ENCODE measurements around the gene PIGV. TPM values are rescaled to one million over a fixed set of nuclear protein-coding genes. Genes with fewer than 3 reads are reported as not detected.
A peak's percentile ranks its signal among the peaks of the same experiment; 100 is the strongest.
"Not testable (repeated sequence)": the region's sequence is repeated elsewhere in the genome, so short reads cannot be mapped to it uniquely, and the experiment has no call there.

Gene PIGV
- total and polyA plus RNA-seq, 4 donors: 9.2 to 15.6 (median 11.5) TPM

DNA sequence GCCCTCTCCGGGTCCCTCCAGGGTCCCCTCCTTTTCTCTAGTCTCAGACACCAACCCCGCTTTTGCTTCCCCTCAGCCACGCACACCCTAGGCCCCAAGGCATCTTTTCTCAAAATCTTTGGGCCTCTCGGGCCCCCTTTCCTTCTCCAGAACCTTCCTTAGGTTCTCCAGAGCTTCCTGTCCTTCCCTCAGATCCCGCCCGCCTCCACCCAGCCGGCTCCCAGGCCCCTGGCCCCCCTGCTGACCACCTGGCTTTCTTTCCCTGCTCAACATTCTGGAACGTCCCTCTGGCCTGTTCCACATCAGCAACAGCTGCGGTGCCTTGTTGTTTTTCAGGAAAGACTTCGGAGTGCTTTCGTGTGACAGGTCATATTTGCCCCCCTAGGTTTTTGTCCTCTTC is 39.9 kb downstream of the PIGV start:
- H3K4me1 ChIP-seq (ENCODE audit: control insufficient read depth, insufficient read depth, low read length): peaks cover 23% of the 10 kb centered on the region
- H3K9me3 ChIP-seq (ENCODE audit: control insufficient read depth, insufficient read depth, low read length): no peaks in the 10 kb centered on the region
- H3K27ac ChIP-seq (ENCODE audit: low read depth, low read length): no peak overlapping the region
- peaks cover 25% of the 10 kb centered on the region for H3K36me3 ChIP-seq (ENCODE audit: control insufficient read depth, insufficient read depth, low read length)
- no peak for DNase-seq (ENCODE audit: low read depth in 4 of 6, low spot score in 6 of 6)
- peak overlapping the region; percentile 65 for H3K4me3 ChIP-seq (ENCODE audit: low read depth, low read length)
- no peaks in the 10 kb centered on the region for H3K27me3 ChIP-seq (ENCODE audit: control insufficient read depth, insufficient read depth, low read length)
- 13% methylated on average over 10 of the region's 11 CpGs for WGBS (ENCODE audit: insufficient coverage)

DNA sequence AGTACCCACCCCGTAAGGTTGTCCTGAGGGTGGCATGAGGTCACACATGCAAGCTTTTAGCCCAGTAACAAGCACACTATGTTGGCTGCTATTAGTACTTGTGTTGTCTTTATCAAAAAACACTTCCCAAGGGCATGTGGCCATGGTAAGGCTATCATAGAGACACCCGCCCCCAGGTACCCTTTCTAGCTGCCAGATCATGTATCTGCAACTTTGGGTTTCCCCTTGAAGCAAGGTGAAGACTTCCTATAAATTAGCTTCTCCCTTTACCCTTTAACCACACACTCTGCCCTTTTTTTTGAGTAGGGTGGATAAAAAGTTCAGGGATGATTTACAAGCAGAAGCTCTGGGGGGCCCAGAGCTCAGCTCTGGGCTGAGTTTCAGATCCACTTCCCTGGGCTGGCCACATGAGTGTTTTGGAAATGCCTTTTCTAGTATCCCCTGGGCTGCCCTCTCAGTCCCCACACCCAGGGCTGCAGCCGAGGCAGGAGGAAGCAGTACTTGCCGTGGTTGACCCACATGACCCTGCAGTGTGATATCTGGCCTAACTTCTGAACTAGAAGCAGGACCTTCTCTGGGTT is 40.8 kb downstream of the PIGV start:
- H3K27ac ChIP-seq (ENCODE audit: low read depth, low read length): no peak overlapping the region
- DNase-seq (ENCODE audit: low read depth in 4 of 6, low spot score in 6 of 6): no peak
- whole genome bisulfite sequencing (ENCODE audit: insufficient coverage): 55% methylated on average over 2 of the region's 4 CpGs
- peaks cover 23% of the 10 kb centered on the region for H3K4me1 ChIP-seq (ENCODE audit: control insufficient read depth, insufficient read depth, low read length)
- H3K36me3 ChIP-seq (ENCODE audit: control insufficient read depth, insufficient read depth, low read length): peaks cover 33% of the 10 kb centered on the region
- no peaks in the 10 kb centered on the region for H3K9me3 ChIP-seq (ENCODE audit: control insufficient read depth, insufficient read depth, low read length)
- H3K4me3 ChIP-seq (ENCODE audit: low read depth, low read length): no peak overlapping the region
- H3K27me3 ChIP-seq (ENCODE audit: control insufficient read depth, insufficient read depth, low read length): no peaks in the 10 kb centered on the region

DNA sequence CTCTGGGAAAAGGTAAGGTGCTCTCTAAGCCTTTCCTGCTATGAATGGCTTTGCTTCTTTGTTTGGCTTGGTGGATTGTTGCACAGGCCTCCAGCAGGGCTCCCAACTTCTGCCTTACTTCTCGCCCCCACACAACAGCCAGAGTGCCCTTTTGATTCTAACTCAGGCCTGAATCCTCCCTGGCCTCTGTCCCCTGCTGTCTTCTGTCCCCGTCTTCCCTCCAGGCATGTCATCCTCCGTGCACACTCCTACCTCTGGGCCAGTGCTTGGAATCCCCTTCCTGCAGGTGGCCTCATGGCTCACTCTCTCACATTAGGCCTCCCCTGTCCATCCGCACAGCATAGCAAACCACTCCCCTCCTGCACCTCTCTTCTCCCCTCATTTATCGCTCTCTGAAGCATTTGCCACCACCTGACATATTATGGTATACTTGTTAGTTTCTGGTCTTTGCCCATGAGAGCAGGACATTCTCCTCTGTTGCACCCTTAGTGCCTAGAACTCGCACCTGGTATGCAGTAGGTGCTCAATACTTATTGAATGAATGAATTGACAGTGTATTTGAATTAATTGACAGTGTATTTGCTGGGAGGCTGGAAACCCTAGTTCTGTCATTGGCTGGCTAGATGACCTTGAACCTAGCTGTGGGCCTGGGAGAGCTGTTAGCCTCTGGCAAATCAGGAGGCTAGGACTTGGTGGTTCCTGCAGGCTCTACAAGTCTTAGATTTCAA is 41.6 kb downstream of the PIGV start:
- peaks cover 23% of the 10 kb centered on the region for H3K4me1 ChIP-seq (ENCODE audit: control insufficient read depth, insufficient read depth, low read length)
- DNase-seq (ENCODE audit: low read depth in 4 of 6, low spot score in 6 of 6): no peak
- peaks cover 41% of the 10 kb centered on the region for H3K36me3 ChIP-seq (ENCODE audit: control insufficient read depth, insufficient read depth, low read length)
- no peaks in the 10 kb centered on the region for H3K9me3 ChIP-seq (ENCODE audit: control insufficient read depth, insufficient read depth, low read length)
- no peak overlapping the region for H3K4me3 ChIP-seq (ENCODE audit: low read depth, low read length)
- H3K27me3 ChIP-seq (ENCODE audit: control insufficient read depth, insufficient read depth, low read length): no peaks in the 10 kb centered on the region
- H3K27ac ChIP-seq (ENCODE audit: low read depth, low read length): no peak overlapping the region
- 83% methylated on average over 4 of the region's 6 CpGs for WGBS (ENCODE audit: insufficient coverage)

DNA sequence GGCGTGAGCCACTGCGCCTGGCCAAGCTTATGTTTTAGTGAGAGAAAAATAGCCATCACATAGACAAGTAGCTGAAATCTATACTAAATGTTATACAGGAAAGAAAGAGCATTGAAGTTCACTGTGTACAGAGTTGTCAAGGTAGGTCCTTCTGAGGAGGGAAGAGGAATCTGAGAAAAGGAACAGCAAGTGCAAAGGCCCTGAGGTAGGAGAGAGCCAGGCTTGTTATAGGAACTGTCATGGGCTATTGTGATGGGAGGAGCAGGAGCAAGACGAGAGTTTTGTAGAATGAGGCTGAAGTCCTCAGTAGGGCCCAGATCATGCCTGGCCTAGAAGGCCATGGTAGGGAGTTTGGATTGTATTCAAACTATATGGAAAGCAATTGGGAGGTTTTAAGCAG is 43.3 kb downstream of the PIGV start:
- no peaks in the 10 kb centered on the region for H3K27me3 ChIP-seq (ENCODE audit: control insufficient read depth, insufficient read depth, low read length)
- peaks cover 19% of the 10 kb centered on the region for H3K4me1 ChIP-seq (ENCODE audit: control insufficient read depth, insufficient read depth, low read length)
- 83% methylated on average over 1 of the region's 3 CpGs for WGBS (ENCODE audit: insufficient coverage)
- no peaks in the 10 kb centered on the region for H3K9me3 ChIP-seq (ENCODE audit: control insufficient read depth, insufficient read depth, low read length)
- H3K27ac ChIP-seq (ENCODE audit: low read depth, low read length): no peak overlapping the region
- no peak overlapping the region for H3K4me3 ChIP-seq (ENCODE audit: low read depth, low read length)
- no peak for DNase-seq (ENCODE audit: low read depth in 4 of 6, low spot score in 6 of 6)
- H3K36me3 ChIP-seq (ENCODE audit: control insufficient read depth, insufficient read depth, low read length): peaks cover 58% of the 10 kb centered on the region

DNA sequence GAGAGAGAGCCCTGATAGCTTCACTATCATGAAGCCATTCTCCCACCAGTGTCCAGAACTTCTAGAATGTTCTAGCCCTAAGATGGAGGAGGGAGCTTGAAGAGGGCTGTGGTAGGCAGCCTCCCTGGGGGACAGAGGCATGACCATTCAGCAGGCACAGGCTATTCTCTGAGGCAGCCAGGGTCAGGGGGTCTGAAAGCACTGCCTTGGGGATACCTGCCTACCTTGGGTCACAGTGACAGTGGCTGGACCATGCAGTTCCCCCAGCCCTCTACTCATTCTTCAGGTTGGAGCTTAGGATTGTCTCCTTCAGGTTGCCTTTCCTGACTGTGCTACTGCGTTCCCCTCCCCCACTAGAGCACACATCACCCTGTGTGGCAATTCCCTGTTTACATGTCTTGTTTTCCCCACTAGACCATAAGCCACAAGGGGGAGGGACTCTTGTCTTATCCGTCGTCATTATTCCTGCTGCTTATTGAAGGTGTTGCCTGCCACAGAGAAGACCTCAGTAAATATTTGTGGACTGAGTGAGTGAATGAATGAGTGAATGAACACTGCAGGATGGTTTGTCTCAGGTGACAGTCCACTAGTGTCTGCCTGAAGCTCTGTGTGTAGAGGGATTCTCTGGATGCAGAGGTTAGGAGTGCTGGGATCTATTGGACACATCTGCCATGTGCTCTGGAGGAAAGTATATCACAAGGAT is 43.9 kb downstream of the PIGV start:
- Histone ChIP-seq H3K4me3 (ENCODE audit: low read depth, low read length) (no peak overlapping the region), H3K27me3 (ENCODE audit: control insufficient read depth, insufficient read depth, low read length) (no peaks in the 10 kb centered on the region), H3K9me3 (ENCODE audit: control insufficient read depth, insufficient read depth, low read length) (no peaks in the 10 kb centered on the region), H3K36me3 (ENCODE audit: control insufficient read depth, insufficient read depth, low read length) (peaks cover 61% of the 10 kb centered on the region), H3K27ac (ENCODE audit: low read depth, low read length) (no peak overlapping the region), H3K4me1 (ENCODE audit: control insufficient read depth, insufficient read depth, low read length) (peaks cover 17% of the 10 kb centered on the region)
- no peak for DNase-seq (ENCODE audit: low read depth in 4 of 6, low spot score in 6 of 6)
- WGBS (ENCODE audit: insufficient coverage): 40% methylated on average over 2 of the region's 3 CpGs

DNA sequence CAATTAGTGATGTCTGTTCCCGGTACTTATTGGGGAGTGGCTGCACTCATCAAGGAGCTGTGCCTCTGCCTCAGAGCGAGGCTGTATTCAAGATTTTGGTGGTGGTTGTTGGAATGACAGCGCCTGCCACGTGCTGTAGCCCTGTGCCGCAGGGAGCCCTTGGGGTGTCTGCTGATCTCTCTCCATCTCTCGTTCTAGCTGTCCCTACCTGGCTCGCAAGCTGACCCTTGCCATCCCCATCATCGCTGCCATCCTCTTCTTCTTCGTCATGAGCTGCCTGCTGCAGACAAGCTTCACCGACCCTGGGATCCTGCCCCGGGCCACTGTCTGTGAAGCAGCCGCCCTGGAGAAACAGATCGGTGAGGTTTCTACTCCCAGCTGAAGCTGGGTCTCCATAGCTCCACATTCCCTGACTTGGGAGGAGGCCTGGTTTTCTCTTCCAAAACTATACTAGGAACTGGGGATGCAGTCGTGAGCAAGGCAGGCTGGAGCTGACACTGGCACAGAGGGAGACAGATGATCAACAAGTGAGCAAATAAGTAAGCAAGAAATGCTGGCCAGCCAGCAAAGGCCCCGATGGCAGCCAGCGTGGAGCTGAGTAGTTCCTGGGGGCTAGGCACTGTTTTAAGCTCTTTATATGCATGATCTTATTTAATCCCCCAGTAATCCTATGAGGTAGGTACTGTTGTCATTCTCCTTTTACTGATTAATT is 44.7 kb downstream of the PIGV start:
- Histone ChIP-seq H3K36me3 (ENCODE audit: control insufficient read depth, insufficient read depth, low read length) (peaks cover 61% of the 10 kb centered on the region), H3K4me1 (ENCODE audit: control insufficient read depth, insufficient read depth, low read length) (peaks cover 15% of the 10 kb centered on the region), H3K27me3 (ENCODE audit: control insufficient read depth, insufficient read depth, low read length) (no peaks in the 10 kb centered on the region), H3K27ac (ENCODE audit: low read depth, low read length) (no peak overlapping the region), H3K4me3 (ENCODE audit: low read depth, low read length) (no peak overlapping the region), H3K9me3 (ENCODE audit: control insufficient read depth, insufficient read depth, low read length) (no peaks in the 10 kb centered on the region)
- 92% methylated on average over 13 of the region's 16 CpGs for WGBS (ENCODE audit: insufficient coverage)
- DNase-seq (ENCODE audit: low read depth in 4 of 6, low spot score in 6 of 6): no peak

DNA sequence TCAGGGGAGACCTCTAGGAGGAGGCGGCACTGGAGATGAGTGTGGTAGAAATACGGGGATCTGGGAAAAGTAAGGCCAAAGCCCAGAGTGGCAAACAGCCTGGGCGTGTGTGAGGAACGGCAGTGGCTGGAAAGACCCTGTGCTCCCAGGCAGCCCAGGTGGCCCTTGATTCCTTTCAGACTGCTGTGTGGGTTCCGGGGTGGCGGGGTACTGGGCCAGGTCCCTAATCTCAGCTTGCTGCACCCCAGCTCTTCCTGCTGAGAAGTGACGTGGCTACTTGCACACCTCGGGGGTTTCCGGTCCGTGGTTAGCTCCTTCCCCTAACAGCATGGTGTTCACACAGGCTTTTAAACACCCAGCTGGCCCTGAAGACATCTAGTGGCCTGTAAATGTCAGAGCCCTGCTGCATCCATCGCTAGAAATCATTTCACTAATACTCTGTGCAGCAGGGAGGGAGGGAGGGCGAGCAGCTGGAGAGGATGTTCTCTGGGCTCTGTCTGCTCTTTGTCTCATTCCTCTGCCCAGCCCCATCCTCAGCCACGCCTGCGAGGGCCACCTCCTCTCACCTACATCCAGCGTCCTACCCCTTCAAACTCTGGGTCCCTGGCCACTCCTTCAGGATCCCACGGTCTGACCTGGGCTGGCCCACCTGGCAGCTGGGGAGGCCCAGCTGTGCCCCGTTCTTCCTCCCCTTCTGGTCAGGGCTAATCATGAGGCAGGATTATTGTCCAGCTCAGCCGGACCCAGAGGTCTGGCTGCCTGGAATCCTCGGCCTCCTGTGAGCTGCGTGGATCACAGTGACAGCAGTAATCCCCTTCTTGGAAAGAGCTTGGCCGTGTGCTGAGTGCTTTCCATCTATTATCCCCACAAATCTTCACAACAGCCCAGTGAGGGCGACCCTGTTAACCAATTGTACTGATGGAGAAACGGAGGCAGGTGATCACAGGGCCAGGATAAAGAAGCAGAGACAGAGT is 46.0 kb downstream of the PIGV start:
- DNase-seq (ENCODE audit: low read depth in 4 of 6, low spot score in 6 of 6): peak in 1 of 6 donors; percentile 3
- Histone ChIP-seq H3K27ac (ENCODE audit: low read depth, low read length) (no peak overlapping the region), H3K4me3 (ENCODE audit: low read depth, low read length) (no peak overlapping the region), H3K27me3 (ENCODE audit: control insufficient read depth, insufficient read depth, low read length) (no peaks in the 10 kb centered on the region), H3K9me3 (ENCODE audit: control insufficient read depth, insufficient read depth, low read length) (no peaks in the 10 kb centered on the region), H3K36me3 (ENCODE audit: control insufficient read depth, insufficient read depth, low read length) (peaks cover 71% of the 10 kb centered on the region), H3K4me1 (ENCODE audit: control insufficient read depth, insufficient read depth, low read length) (peaks cover 6% of the 10 kb centered on the region)
- 89% methylated on average over 21 of the region's 23 CpGs for WGBS (ENCODE audit: insufficient coverage)

DNA sequence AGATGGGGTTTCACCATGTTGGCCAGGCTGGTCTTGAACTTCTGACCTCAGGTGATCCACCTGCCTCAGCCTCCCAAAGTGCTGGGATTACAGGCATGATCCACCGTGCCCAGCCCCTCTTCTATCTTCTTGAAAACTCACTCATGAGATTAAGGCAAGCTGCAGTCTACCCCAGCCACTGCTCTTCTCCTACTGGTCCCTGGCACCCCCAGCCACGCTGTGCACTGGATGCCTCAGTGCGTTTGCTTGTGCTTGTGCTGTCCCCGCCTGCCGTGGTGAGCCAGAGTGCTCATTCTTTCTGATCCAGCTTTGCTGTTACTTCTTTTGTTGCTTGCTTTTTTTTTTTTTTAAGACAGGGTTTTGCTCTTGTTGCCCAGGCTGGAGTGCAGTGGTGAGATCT is 49.9 kb downstream of the PIGV start:
- not testable (repeated sequence) for H3K4me1 ChIP-seq (ENCODE audit: control insufficient read depth, insufficient read depth, low read length); H3K9me3 ChIP-seq (ENCODE audit: control insufficient read depth, insufficient read depth, low read length); H3K4me3 ChIP-seq (ENCODE audit: low read depth, low read length); DNase-seq (ENCODE audit: low read depth in 4 of 6, low spot score in 6 of 6); H3K27me3 ChIP-seq (ENCODE audit: control insufficient read depth, insufficient read depth, low read length); H3K27ac ChIP-seq (ENCODE audit: low read depth, low read length)
- H3K36me3 ChIP-seq (ENCODE audit: control insufficient read depth, insufficient read depth, low read length): peaks cover 74% of the 10 kb centered on the region
- 88% methylated on average over 5 of the region's 5 CpGs for WGBS (ENCODE audit: insufficient coverage)

Data from spinal cord (tissue), 10 donors.